ENCODE data around the gene CLEC18A. TPM values are rescaled to one million over a fixed set of nuclear protein-coding genes. Genes with fewer than 3 reads are reported as not detected.

The CLEC18A gene
- polyA plus RNA-seq, 2 of the 4 experiments (the other 2 are of a cell fraction), result 0.23 TPM; not detected in 1

DNA sequence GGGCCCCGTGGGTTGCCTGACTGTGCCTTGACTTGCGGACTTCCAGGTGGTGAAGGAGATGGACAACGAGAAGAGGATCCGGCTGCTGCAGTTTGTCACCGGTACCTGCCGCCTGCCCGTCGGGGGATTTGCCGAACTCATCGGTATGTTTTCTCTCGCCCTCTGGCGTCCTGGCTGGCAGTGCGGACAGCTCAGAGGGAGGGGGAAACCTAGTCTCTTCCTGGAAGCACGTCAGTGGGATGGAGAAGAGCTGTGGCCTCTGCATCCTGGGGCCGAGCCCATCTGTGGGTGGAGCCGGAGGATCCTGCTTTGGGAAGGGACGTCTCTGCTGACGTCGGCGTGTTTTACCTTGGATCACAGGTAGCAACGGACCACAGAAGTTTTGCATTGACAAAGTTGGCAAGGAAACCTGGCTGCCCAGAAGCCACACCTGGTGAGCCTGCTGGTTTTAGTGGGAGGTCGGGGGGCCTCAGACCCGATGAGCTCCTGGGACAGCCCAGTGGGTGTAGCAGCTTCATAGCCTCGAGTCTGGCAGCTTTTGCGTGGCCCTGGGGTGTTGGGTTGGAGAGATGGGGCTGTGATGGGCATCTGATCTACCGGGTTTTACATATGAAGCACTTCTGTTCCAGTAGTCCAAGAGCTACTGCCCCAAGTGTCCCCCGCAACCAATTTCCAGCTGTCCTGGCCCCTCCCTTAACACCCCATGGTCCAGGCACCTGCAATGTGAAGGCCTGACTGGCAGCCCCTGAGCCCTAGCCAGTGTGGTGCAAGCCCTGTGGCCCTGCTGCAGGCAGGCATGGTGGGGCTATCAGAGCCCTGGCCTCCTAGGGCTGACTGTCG is 11.9 kb upstream of the CLEC18A start:
- CTCF ChIA-PET, result interaction anchor here (0.5 to 17.7 kb wide), 4 partner anchors 10 to 184 kb away, joined by 3 to 288 read pairs (median 29); partner anchors contain the start of gene NOB1
- no peak for ATAC-seq
- WGBS (ENCODE audit: missing lambda C conversion rate), result 89% methylated on average over 26 of the region's 28 CpGs

DNA sequence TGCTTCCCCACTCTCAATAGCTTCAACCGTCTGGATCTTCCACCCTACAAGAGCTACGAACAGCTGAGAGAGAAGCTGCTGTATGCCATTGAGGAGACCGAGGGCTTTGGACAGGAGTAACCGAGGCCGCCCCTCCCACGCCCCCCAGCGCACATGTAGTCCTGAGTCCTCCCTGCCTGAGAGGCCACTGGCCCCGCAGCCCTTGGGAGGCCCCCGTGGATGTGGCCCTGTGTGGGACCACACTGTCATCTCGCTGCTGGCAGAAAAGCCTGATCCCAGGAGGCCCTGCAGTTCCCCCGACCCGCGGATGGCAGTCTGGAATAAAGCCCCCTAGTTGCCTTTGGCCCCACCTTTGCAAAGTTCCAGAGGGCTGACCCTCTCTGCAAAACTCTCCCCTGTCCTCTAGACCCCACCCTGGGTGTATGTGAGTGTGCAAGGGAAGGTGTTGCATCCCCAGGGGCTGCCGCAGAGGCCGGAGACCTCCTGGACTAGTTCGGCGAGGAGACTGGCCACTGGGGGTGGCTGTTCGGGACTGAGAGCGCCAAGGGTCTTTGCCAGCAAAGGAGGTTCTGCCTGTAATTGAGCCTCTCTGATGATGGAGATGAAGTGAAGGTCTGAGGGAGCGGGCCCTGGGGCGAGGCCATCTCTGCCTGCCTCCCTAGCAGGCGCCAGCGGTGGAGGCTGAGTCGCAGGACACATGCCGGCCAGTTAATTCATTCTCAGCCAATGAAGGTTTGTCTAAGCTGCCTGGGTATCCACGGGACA is 11.1 kb upstream of the CLEC18A start:
- no peak for FAIRE-seq
- no peak for DNase-seq (ENCODE audit: low read depth in 1 of 2, low spot score in 1 of 2)
- Histone ChIP-seq H3K27ac (no peak overlapping the region), H3K9me3 (no peaks in the 10 kb centered on the region), H3K4me1 (no peaks in the 10 kb centered on the region), H3K4me2 (no peak overlapping the region), H3K4me3 (no peak overlapping the region)
- TF ChIP-seq EHF (CRISPR knock-in tag; IDR thresholded peaks at IDR 0.05), result no peak
- no peak for TF ChIP-seq RAD21 (conservative IDR thresholded peaks at IDR 0.05 in 1 of 2, IDR thresholded peaks at IDR 0.05 in 1 of 2)
- TF ChIP-seq HOXA7 (CRISPR knock-in tag; IDR thresholded peaks at IDR 0.05), result no peak
- TF ChIP-seq EHMT2 (IDR thresholded peaks at IDR 0.05; ENCODE audit: low read depth), result no peak
- TF ChIP-seq ESRRA (IDR thresholded peaks at IDR 0.05; ENCODE audit: borderline replicate concordance, low read length), result no peak
- no peak for TF ChIP-seq ZC3H11A (IDR thresholded peaks at IDR 0.05)
- TF ChIP-seq FOSL2 (IDR thresholded peaks at IDR 0.05), result no peak
- TF ChIP-seq FOSL2 (CRISPR knock-in tag; IDR thresholded peaks at IDR 0.05), result no peak
- no peak for TF ChIP-seq MAFK (IDR thresholded peaks at IDR 0.05; ENCODE audit: partially characterized antibody)
- no peak for TF ChIP-seq GATA3 (IDR thresholded peaks at IDR 0.05; ENCODE audit: borderline replicate concordance)
- no peak for TF ChIP-seq BHLHE40 (IDR thresholded peaks at IDR 0.05; ENCODE audit: low read depth, low read length)
- no peak for TF ChIP-seq KDM1A (IDR thresholded peaks at IDR 0.05; ENCODE audit: low read depth)
- TF ChIP-seq JUN (IDR thresholded peaks at IDR 0.05), result no peak
- no peak for TF ChIP-seq MYC (IDR thresholded peaks at IDR 0.05; ENCODE audit: borderline replicate concordance, low read length)
- TF ChIP-seq, protein P1, sequence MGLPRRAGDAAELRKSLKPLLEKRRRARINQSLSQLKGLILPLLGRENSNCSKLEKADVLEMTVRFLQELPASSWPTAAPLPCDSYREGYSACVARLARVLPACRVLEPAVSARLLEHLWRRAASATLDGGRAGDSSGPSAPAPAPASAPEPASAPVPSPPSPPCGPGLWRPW (IDR thresholded peaks at IDR 0.05), result no peak
- TF ChIP-seq ZSCAN20 (CRISPR knock-in tag; IDR thresholded peaks at IDR 0.05), result no peak
- TF ChIP-seq, protein P2, sequence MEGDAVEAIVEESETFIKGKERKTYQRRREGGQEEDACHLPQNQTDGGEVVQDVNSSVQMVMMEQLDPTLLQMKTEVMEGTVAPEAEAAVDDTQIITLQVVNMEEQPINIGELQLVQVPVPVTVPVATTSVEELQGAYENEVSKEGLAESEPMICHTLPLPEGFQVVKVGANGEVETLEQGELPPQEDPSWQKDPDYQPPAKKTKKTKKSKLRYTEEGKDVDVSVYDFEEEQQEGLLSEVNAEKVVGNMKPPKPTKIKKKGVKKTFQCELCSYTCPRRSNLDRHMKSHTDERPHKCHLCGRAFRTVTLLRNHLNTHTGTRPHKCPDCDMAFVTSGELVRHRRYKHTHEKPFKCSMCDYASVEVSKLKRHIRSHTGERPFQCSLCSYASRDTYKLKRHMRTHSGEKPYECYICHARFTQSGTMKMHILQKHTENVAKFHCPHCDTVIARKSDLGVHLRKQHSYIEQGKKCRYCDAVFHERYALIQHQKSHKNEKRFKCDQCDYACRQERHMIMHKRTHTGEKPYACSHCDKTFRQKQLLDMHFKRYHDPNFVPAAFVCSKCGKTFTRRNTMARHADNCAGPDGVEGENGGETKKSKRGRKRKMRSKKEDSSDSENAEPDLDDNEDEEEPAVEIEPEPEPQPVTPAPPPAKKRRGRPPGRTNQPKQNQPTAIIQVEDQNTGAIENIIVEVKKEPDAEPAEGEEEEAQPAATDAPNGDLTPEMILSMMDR (IDR thresholded peaks at IDR 0.05), result no peak
- no peak for TF ChIP-seq HDAC2 (IDR thresholded peaks at IDR 0.05)
- TF ChIP-seq MAZ (IDR thresholded peaks at IDR 0.05; ENCODE audit: borderline replicate concordance, low read depth, low read length), result no peak
- ChIA-PET CTCF (interaction anchor here (1.1 to 17.7 kb wide), 3 partner anchors 10 to 185 kb away, joined by 3 to 288 read pairs (median 55); partner anchors contain the start of gene NOB1), POLR2A (no interaction called here)
- WGBS (ENCODE audit: missing lambda C conversion rate), result 92% methylated on average over 18 of the region's 26 CpGs
- no peak for ATAC-seq

More for the DNA sequence above, 11.9 kb upstream of the CLEC18A start:
- H3K9me3 ChIP-seq, result no peaks in the 10 kb centered on the region
- POLR2A ChIA-PET, result no interaction called here
- DNase-seq (ENCODE audit: low read depth in 1 of 2, low spot score in 1 of 2) (no peak), FAIRE-seq (no peak)
- H3K4me3 ChIP-seq, result no peak overlapping the region
- no peak overlapping the region for H3K4me2 ChIP-seq
- no peaks in the 10 kb centered on the region for H3K4me1 ChIP-seq
- H3K27ac ChIP-seq, result no peak overlapping the region
- TF ChIP-seq HOXB5 (CRISPR knock-in tag; IDR thresholded peaks at IDR 0.05) (no peak), MYC (IDR thresholded peaks at IDR 0.05; ENCODE audit: borderline replicate concordance, low read length) (no peak), MAFK (IDR thresholded peaks at IDR 0.05; ENCODE audit: partially characterized antibody) (peak; percentile 70)

DNA sequence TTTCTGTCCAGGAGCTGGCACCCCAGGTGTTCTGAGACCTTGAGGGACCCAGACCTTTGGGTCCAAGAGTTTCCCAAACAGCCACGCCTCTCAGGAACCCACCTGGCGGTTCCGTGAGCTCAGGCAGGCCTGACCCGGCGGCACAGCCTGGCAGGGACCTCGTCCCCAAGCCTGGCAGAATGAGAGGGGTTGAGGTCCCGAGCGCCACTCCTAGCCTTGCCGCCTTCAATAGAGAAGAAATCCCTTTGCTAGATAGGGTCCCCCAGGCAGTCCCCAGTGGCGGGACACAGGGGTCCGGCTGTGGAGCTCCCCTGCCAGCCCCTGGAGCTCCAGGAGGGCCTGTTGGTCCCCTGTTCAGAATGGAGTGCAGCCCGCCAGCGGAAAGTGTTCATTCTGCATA is 10.5 kb upstream of the CLEC18A start:
- H3K9me3 ChIP-seq, result no peaks in the 10 kb centered on the region
- no peak for TF ChIP-seq SREBF2 (IDR thresholded peaks at IDR 0.05)
- no peak for TF ChIP-seq EP300 (IDR thresholded peaks at IDR 0.05)
- TF ChIP-seq RNF2 (IDR thresholded peaks at IDR 0.05; ENCODE audit: borderline replicate concordance, low read depth), result no peak
- TF ChIP-seq CBX2 (IDR thresholded peaks at IDR 0.05; ENCODE audit: borderline replicate concordance, low read depth), result no peak
- no peak for TF ChIP-seq POLR2AphosphoS2 (conservative IDR thresholded peaks at IDR 0.05; ENCODE audit: low read length)
- no peak for TF ChIP-seq ZC3H11A (IDR thresholded peaks at IDR 0.05)
- TF ChIP-seq, protein P3, sequence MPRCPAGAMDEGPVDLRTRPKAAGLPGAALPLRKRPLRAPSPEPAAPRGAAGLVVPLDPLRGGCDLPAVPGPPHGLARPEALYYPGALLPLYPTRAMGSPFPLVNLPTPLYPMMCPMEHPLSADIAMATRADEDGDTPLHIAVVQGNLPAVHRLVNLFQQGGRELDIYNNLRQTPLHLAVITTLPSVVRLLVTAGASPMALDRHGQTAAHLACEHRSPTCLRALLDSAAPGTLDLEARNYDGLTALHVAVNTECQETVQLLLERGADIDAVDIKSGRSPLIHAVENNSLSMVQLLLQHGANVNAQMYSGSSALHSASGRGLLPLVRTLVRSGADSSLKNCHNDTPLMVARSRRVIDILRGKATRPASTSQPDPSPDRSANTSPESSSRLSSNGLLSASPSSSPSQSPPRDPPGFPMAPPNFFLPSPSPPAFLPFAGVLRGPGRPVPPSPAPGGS (IDR thresholded peaks at IDR 0.05), result no peak
- TF ChIP-seq, protein P4, sequence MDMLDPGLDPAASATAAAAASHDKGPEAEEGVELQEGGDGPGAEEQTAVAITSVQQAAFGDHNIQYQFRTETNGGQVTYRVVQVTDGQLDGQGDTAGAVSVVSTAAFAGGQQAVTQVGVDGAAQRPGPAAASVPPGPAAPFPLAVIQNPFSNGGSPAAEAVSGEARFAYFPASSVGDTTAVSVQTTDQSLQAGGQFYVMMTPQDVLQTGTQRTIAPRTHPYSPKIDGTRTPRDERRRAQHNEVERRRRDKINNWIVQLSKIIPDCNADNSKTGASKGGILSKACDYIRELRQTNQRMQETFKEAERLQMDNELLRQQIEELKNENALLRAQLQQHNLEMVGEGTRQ (IDR thresholded peaks at IDR 0.05), result no peak
- no peak for TF ChIP-seq ZSCAN20 (CRISPR knock-in tag; IDR thresholded peaks at IDR 0.05)
- TF ChIP-seq, protein P5, sequence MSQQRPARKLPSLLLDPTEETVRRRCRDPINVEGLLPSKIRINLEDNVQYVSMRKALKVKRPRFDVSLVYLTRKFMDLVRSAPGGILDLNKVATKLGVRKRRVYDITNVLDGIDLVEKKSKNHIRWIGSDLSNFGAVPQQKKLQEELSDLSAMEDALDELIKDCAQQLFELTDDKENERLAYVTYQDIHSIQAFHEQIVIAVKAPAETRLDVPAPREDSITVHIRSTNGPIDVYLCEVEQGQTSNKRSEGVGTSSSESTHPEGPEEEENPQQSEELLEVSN (IDR thresholded peaks at IDR 0.05; ENCODE audit: borderline replicate concordance, low read depth), result no peak
- no peak for TF ChIP-seq CBX8 (IDR thresholded peaks at IDR 0.05)
- H3K27ac ChIP-seq, result no peak overlapping the region
- FAIRE-seq, result no peak
- no peak for DNase-seq (ENCODE audit: low read depth in 1 of 2, low spot score in 1 of 2)
- no peak overlapping the region for H3K4me2 ChIP-seq
- POLR2A ChIA-PET, result no interaction called here
- H3K4me3 ChIP-seq, result no peak overlapping the region
- CTCF ChIA-PET, result interaction anchor here (6.5 to 17.7 kb wide), 2 partner anchors 11 to 142 kb away, joined by 55 to 288 read pairs; no protein-coding TSS in a partner anchor
- no peak for ATAC-seq
- no peaks in the 10 kb centered on the region for H3K4me1 ChIP-seq
- WGBS (ENCODE audit: missing lambda C conversion rate), result 91% methylated on average over 6 of the region's 13 CpGs
